GM12872 (cell line): ENCODE data around the gene ADCY7.

Experiments used
- CTCF ChIP-seq: IDR thresholded peaks from 3 replicates; pipeline ENCODE4 v1.5.1; 2011; ENCODE audit warnings: low read depth, mild to moderate bottlenecking, low read length, moderate library complexity; ENCODE audit not compliant: insufficient read depth

The ADCY7 gene

GRCh38 chr16:50360779-50361178 is 94.4 kb downstream of the ADCY7 start:
- TF ChIP-seq CTCF = no peak

- no peak for TF ChIP-seq CTCF
Observed at GRCh38 chr16:50363656-50364055, 97.3 kb downstream of the ADCY7 start.

GRCh38 chr16:50365791-50366575 is 99.6 kb downstream of the ADCY7 start:
- no peak for TF ChIP-seq CTCF
